ENCODE results near the gene WDPCP.
"Not testable (repeated sequence)": the region's sequence is repeated elsewhere in the genome, so short reads cannot be mapped to it uniquely, and the experiment has no call there.

Gene WDPCP

GRCh38 chr2:63081404-63081803 lies 506.9 kb downstream of the WDPCP start:
- DNase-seq = no peak

- no peak for DNase-seq
Measured at GRCh38 chr2:63078852-63079606, 509.2 kb downstream of the WDPCP start.

GRCh38 chr2:63074399-63074798 lies 513.9 kb downstream of the WDPCP start:
- not testable (repeated sequence) for DNase-seq

GRCh38 chr2:63073994-63074393 lies 514.3 kb downstream of the WDPCP start:
- no peak for DNase-seq

GRCh38 chr2:63071664-63072063 lies 516.6 kb downstream of the WDPCP start:
- DNase-seq = no peak
